ENCODE data around the gene ST6GALNAC1. TPM values are rescaled to one million over a fixed set of nuclear protein-coding genes. Genes with fewer than 3 reads are reported as not detected.

Gene ST6GALNAC1
- total and polyA plus RNA-seq, 12 donors, result 1.9 to 7.3 (median 3.5) TPM

- WGBS, 2 donors, result 83 to 87% methylated on average over 9 of the region's 9 CpGs
- intact Hi-C loops (cut with DNase I), result loop anchor here in 5 of 10 donors (5.0 to 10.0 kb wide), 3 partner anchors 37 to 55 kb away; partner anchors contain the start of genes MXRA7 (in 2 of the 5), JMJD6 (in 1 of the 5) and METTL23 (in 1 of the 5)
- DNase-seq (no peak), ATAC-seq (peak in 1 of 8 donors; percentile 24)
- peaks cover 3 to 26% (median 21%) of the 10 kb centered on the region in 9 donors for H3K4me1 ChIP-seq
- no peak for TF ChIP-seq CTCF (IDR thresholded peaks at IDR 0.05)
- H3K9me3 ChIP-seq, result no peaks in the 10 kb centered on the region
- H3K36me3 ChIP-seq, result peaks cover 0 to 11% (median 0%) of the 10 kb centered on the region in 9 donors
- H3K4me3 ChIP-seq, result no peak overlapping the region
- H3K27me3 ChIP-seq, result no peaks in the 10 kb centered on the region
- H3K27ac ChIP-seq, result peak overlapping the region in 9 of 10 donors; percentile 78 to 95 (median 89)
Observed at GRCh38 chr17:76670020-76670717, 26.6 kb upstream of the ST6GALNAC1 start.

GRCh38 chr17:76667786-76668453, 24.4 kb upstream of the ST6GALNAC1 start:
- intact Hi-C loops (cut with DNase I), result no loop called here
- Histone ChIP-seq H3K27ac (no peak overlapping the region), H3K4me1 (peaks cover 3 to 25% (median 20%) of the 10 kb centered on the region in 9 donors), H3K27me3 (peaks cover 0 to 5% (median 0%) of the 10 kb centered on the region in 7 donors), H3K36me3 (no peaks in the 10 kb centered on the region), H3K4me3 (no peak overlapping the region), H3K9me3 (no peaks in the 10 kb centered on the region)
- no peak for TF ChIP-seq CTCF (IDR thresholded peaks at IDR 0.05)
- no peak for ATAC-seq
- DNase-seq, result no peak
- WGBS, 2 donors, result 76 to 83% methylated on average over 14 of the region's 14 CpGs

DNA sequence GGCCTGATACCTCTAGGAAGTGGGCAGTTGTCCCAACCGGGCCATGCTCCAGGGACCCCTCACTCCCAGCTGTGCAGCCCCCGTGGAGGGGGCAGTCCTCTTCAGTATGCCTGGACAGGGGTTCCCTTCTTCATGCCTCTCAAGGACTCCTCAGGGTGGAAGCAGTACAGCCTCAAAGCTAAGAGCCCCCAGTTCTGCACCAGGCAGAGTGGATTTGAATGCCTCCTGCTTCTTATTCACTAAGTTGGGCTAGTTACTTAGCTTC, 23.9 kb upstream of the ST6GALNAC1 start:
- peaks cover 3 to 20% (median 16%) of the 10 kb centered on the region in 9 donors for H3K4me1 ChIP-seq
- TF ChIP-seq CTCF (IDR thresholded peaks at IDR 0.05), result no peak
- ATAC-seq (no peak), DNase-seq (no peak)
- no peak overlapping the region for H3K27ac ChIP-seq
- WGBS, 2 donors, result 29 to 32% methylated on average over 2 of the region's 2 CpGs
- no peaks in the 10 kb centered on the region for H3K36me3 ChIP-seq
- peaks cover 0 to 5% (median 0%) of the 10 kb centered on the region in 7 donors for H3K27me3 ChIP-seq
- intact Hi-C loops (cut with DNase I), result no loop called here
- H3K9me3 ChIP-seq, result no peaks in the 10 kb centered on the region
- no peak overlapping the region for H3K4me3 ChIP-seq

- no peak overlapping the region for H3K4me3 ChIP-seq
- intact Hi-C loops (cut with DNase I), result no loop called here
- WGBS, 2 donors, result 53 to 58% methylated on average over 3 of the region's 3 CpGs
- H3K27me3 ChIP-seq, result peaks cover 0 to 5% (median 0%) of the 10 kb centered on the region in 7 donors
- DNase-seq (no peak), ATAC-seq (peak in 4 of 8 donors; percentile 21 to 76 (median 56))
- peak overlapping the region in 4 of 10 donors; percentile 5 to 39 (median 28) for H3K27ac ChIP-seq
- no peaks in the 10 kb centered on the region for H3K9me3 ChIP-seq
- no peaks in the 10 kb centered on the region for H3K36me3 ChIP-seq
- peaks cover 0 to 30% (median 20%) of the 10 kb centered on the region in 9 donors for H3K4me1 ChIP-seq
- TF ChIP-seq CTCF (IDR thresholded peaks at IDR 0.05), result no peak
Observed at GRCh38 chr17:76660656-76661042, 17.1 kb upstream of the ST6GALNAC1 start.

Data from heart right ventricle (tissue), 16 donors.